ENCODE measurements around the gene KCNIP2. TPM values are rescaled to one million over a fixed set of nuclear protein-coding genes. Genes with fewer than 3 reads are reported as not detected.

KCNIP2 gene
- total RNA-seq, 1 donor from 2014 or later: 3.0 TPM

GRCh38 chr10:101818872-101819633 is 24.5 kb downstream of the KCNIP2 start:
- H3K27ac ChIP-seq: peak overlapping the region; percentile 97
- no peak for TF ChIP-seq CTCF (IDR thresholded peaks at IDR 0.05)
- H3K4me3 ChIP-seq: peak overlapping the region; percentile 100
- intact Hi-C loops (cut with DNase I): no loop called here
- H3K9me3 ChIP-seq: no peaks in the 10 kb centered on the region
- H3K4me1 ChIP-seq: peaks cover 22% of the 10 kb centered on the region
- peak; percentile 1 for ATAC-seq
- H3K27me3 ChIP-seq: no peaks in the 10 kb centered on the region
- DNase-seq: peak; percentile 62
- no peaks in the 10 kb centered on the region for H3K36me3 ChIP-seq

- intact Hi-C loops (cut with DNase I): no loop called here
Measured at GRCh38 chr10:101818119-101818871, 25.3 kb downstream of the KCNIP2 start, which contains the start of gene OGA. Gene OGA (minus strand): TSS chr10:101818444. CDS start chr10:101818022, 422 bp downstream.

GRCh38 chr10:101817337-101818118 is 26.1 kb downstream of the KCNIP2 start:
- Histone ChIP-seq H3K36me3 (peaks cover 10% of the 10 kb centered on the region), H3K9me3 (no peaks in the 10 kb centered on the region), H3K27ac (peak overlapping the region; percentile 97), H3K27me3 (no peaks in the 10 kb centered on the region), H3K4me3 (peak overlapping the region; percentile 100), H3K4me1 (peaks cover 35% of the 10 kb centered on the region)
- DNase-seq (peak; percentile 94), ATAC-seq (peak; percentile 70)
- intact Hi-C loops (cut with DNase I): no loop called here
- no peak for TF ChIP-seq CTCF (IDR thresholded peaks at IDR 0.05)

More at GRCh38 chr10:101818119-101818871, 25.3 kb downstream of the KCNIP2 start, which contains the start of gene OGA:
- H3K27me3 ChIP-seq: no peaks in the 10 kb centered on the region
- DNase-seq (peak; percentile 99), ATAC-seq (peak; percentile 96)
- peaks cover 2% of the 10 kb centered on the region for H3K36me3 ChIP-seq
- no peaks in the 10 kb centered on the region for H3K9me3 ChIP-seq
- H3K27ac ChIP-seq: peak within 1 kb of the TSS; percentile 97
- TF ChIP-seq CTCF (IDR thresholded peaks at IDR 0.05): no peak
- H3K4me3 ChIP-seq: peak within 1 kb of the TSS; percentile 100
- H3K4me1 ChIP-seq: peaks cover 28% of the 10 kb centered on the region

GRCh38 chr10:101816913-101817336 is 26.7 kb downstream of the KCNIP2 start:
- Histone ChIP-seq H3K4me3 (peak overlapping the region; percentile 100), H3K4me1 (peaks cover 36% of the 10 kb centered on the region), H3K27ac (peak overlapping the region; percentile 97), H3K9me3 (no peaks in the 10 kb centered on the region), H3K36me3 (peaks cover 16% of the 10 kb centered on the region), H3K27me3 (no peaks in the 10 kb centered on the region)
- TF ChIP-seq CTCF (IDR thresholded peaks at IDR 0.05): no peak
- DNase-seq (no peak), ATAC-seq (no peak)
- intact Hi-C loops (cut with DNase I): no loop called here

GRCh38 chr10:101816376-101816775 is 27.2 kb downstream of the KCNIP2 start:
- H3K4me3 ChIP-seq: peak overlapping the region; percentile 100
- H3K27me3 ChIP-seq: no peaks in the 10 kb centered on the region
- H3K9me3 ChIP-seq: no peaks in the 10 kb centered on the region
- intact Hi-C loops (cut with DNase I): no loop called here
- H3K36me3 ChIP-seq: peaks cover 21% of the 10 kb centered on the region
- DNase-seq (no peak), ATAC-seq (no peak)
- H3K4me1 ChIP-seq: peaks cover 36% of the 10 kb centered on the region
- TF ChIP-seq CTCF (IDR thresholded peaks at IDR 0.05): no peak
- no peak overlapping the region for H3K27ac ChIP-seq
